H9 (cell line): ENCODE measurements around the gene SPAG17. TPM values are rescaled to one million over a fixed set of nuclear protein-coding genes. Genes with fewer than 3 reads are reported as not detected.

ENCODE experiments used
- DNase-seq: peaks from one replicate; pipeline ENCODE4 v3.0.0-alpha.2; 2017
- H2AFZ ChIP-seq: one replicate; pipeline ENCODE4 v1.6.1; 2013; ENCODE audit warnings: mild to moderate bottlenecking, low read length, control low read depth, moderate library complexity
- H2AK5ac ChIP-seq: 2 replicates; pipeline ENCODE4 v1.6.1; 2013; ENCODE audit warnings: low read length, control low read depth, mixed read lengths; ENCODE audit not compliant: insufficient read length
- H2BK120ac ChIP-seq: one replicate; pipeline ENCODE4 v1.6.1; 2013; ENCODE audit warnings: low read depth, mild to moderate bottlenecking, low read length, control low read depth, inconsistent platforms; ENCODE audit not compliant: poor library complexity, severe bottlenecking
- H2BK12ac ChIP-seq: 2 replicates; pipeline ENCODE4 v1.6.1; 2013; ENCODE audit warnings: low read length, control low read depth, mixed read lengths, low read depth; ENCODE audit not compliant: insufficient read length
- H2BK15ac ChIP-seq: 2 replicates; pipeline ENCODE4 v1.6.1; 2013; ENCODE audit warnings: low read depth, low read length, control low read depth
- H2BK20ac ChIP-seq: one replicate; pipeline ENCODE4 v1.6.1; 2013; ENCODE audit warnings: low read depth, mild to moderate bottlenecking, low read length, control low read depth, inconsistent platforms; ENCODE audit not compliant: poor library complexity, severe bottlenecking
- H2BK5ac ChIP-seq: 2 replicates; pipeline ENCODE4 v1.6.1; 2013; ENCODE audit warnings: low read length, control low read depth, mixed read lengths; ENCODE audit not compliant: insufficient read length
- H3K14ac ChIP-seq: 2 replicates; pipeline ENCODE4 v1.6.1; 2013; ENCODE audit warnings: low read length, control low read depth; ENCODE audit not compliant: insufficient read depth
- H3K18ac ChIP-seq: 2 replicates; pipeline ENCODE4 v1.6.1; 2013; ENCODE audit warnings: low read depth, mild to moderate bottlenecking, mixed read lengths, low read length, control low read depth; ENCODE audit not compliant: insufficient read length
- H3K23ac ChIP-seq: 2 replicates; pipeline ENCODE4 v1.6.1; 2013; ENCODE audit warnings: low read length, control low read depth, mixed read lengths, low read depth; ENCODE audit not compliant: insufficient read length
- H3K23me2 ChIP-seq: 2 replicates; pipeline ENCODE4 v1.6.1; 2013; ENCODE audit warnings: low read depth, mild to moderate bottlenecking, mixed read lengths, low read length, control low read depth; ENCODE audit not compliant: insufficient read length, poor library complexity, severe bottlenecking
- H3K27ac ChIP-seq: 2 replicates; pipeline ENCODE4 v1.5.1; 2013; ENCODE audit warnings: low read length, control low read depth, mixed read lengths, low read depth; ENCODE audit not compliant: insufficient read length
- H3K27me3 ChIP-seq: 2 replicates; pipeline ENCODE4 v1.6.1; 2013; ENCODE audit warnings: low read length, control low read depth, inconsistent platforms; ENCODE audit not compliant: insufficient read depth
- H3K4ac ChIP-seq: 2 replicates; pipeline ENCODE4 v1.6.1; 2013; ENCODE audit warnings: low read depth, mild to moderate bottlenecking, control low read depth, inconsistent platforms, low read length, moderate library complexity
- H3K4me1 ChIP-seq: 2 replicates; pipeline ENCODE4 v1.6.1; 2013; ENCODE audit warnings: low read length, control low read depth, inconsistent platforms; ENCODE audit not compliant: insufficient read depth
- H3K4me2 ChIP-seq: 2 replicates; pipeline ENCODE4 v1.6.1; 2013; ENCODE audit warnings: low read length, control low read depth, mixed read lengths; ENCODE audit not compliant: insufficient read length, insufficient read depth
- H3K56ac ChIP-seq: 2 replicates; pipeline ENCODE4 v1.6.1; 2013; ENCODE audit warnings: low read depth, mild to moderate bottlenecking, mixed read lengths, low read length, control low read depth; ENCODE audit not compliant: insufficient read length
- H3K79me1 ChIP-seq: 2 replicates; pipeline ENCODE4 v1.6.1; 2013; ENCODE audit warnings: low read depth, mild to moderate bottlenecking, moderate library complexity, low read length, control low read depth, inconsistent platforms; ENCODE audit not compliant: insufficient read depth, poor library complexity, severe bottlenecking
- H3K79me2 ChIP-seq: 2 replicates; pipeline ENCODE4 v1.6.1; 2013; ENCODE audit warnings: low read length, control low read depth, inconsistent platforms; ENCODE audit not compliant: insufficient read depth
- H3K9ac ChIP-seq: 2 replicates; pipeline ENCODE4 v1.6.1; 2013; ENCODE audit warnings: low read length, control low read depth, mixed read lengths; ENCODE audit not compliant: insufficient read length; ENCODE audit errors: extremely low read depth
- H3K9me3 ChIP-seq: one replicate; pipeline ENCODE4 v1.6.1; 2013; ENCODE audit warnings: low read depth, low read length, inconsistent platforms; ENCODE audit not compliant: control insufficient read depth
- H3T11ph ChIP-seq: one replicate; pipeline ENCODE4 v1.6.1; 2013; ENCODE audit warnings: mild to moderate bottlenecking, low read length, control low read depth, inconsistent platforms
- H4K20me1 ChIP-seq: one replicate; pipeline ENCODE4 v1.6.1; 2013; ENCODE audit not compliant: control insufficient read depth, insufficient read length, insufficient read depth
- H4K5ac ChIP-seq: 2 replicates; pipeline ENCODE4 v1.6.1; 2013; ENCODE audit warnings: low read depth, mild to moderate bottlenecking, mixed read lengths, low read length, control low read depth; ENCODE audit not compliant: insufficient read length
- H4K8ac ChIP-seq: replicated peaks from 2 replicates; pipeline ENCODE4 v1.6.1; 2013; ENCODE audit warnings: low read length, control low read depth, mixed read lengths, low read depth; ENCODE audit not compliant: insufficient read length
- H4K91ac ChIP-seq: 2 replicates; pipeline ENCODE4 v1.6.1; 2013; ENCODE audit warnings: low read depth, mild to moderate bottlenecking, moderate library complexity, mixed read lengths, low read length, control low read depth; ENCODE audit not compliant: insufficient read length
- H3K27ac Mint-ChIP-seq, 3 experiments: 2 replicates in 2 of 3; 3 replicates in 1 of 3; pipeline ENCODE4 v1.8.0; 2020 to 2021; ENCODE audit warnings: mixed read lengths in 3 of 3, mild to moderate bottlenecking in 1 of 3, moderate library complexity in 1 of 3
- H3K27me3 Mint-ChIP-seq: 2 replicates; pipeline ENCODE4 v1.8.0; 2021; ENCODE audit warnings: low read depth, mild to moderate bottlenecking, moderate library complexity, mixed read lengths
- H3K36me3 Mint-ChIP-seq, 3 experiments: 2 replicates in 2 of 3; 3 replicates in 1 of 3; pipeline ENCODE4 v1.8.0; 2020 to 2021; ENCODE audit warnings: low read depth in 3 of 3, mixed read lengths in 3 of 3; ENCODE audit not compliant: insufficient read depth in 1 of 3
- H3K4me1 Mint-ChIP-seq, 2 experiments: 2 replicates each; pipeline ENCODE4 v1.8.0; 2020; ENCODE audit warnings: mixed read lengths in 2 of 2
- H3K4me3 Mint-ChIP-seq, 2 experiments: 2 replicates in 1 of 2; 3 replicates in 1 of 2; pipeline ENCODE4 v1.8.0; 2020 to 2021; ENCODE audit warnings: mild to moderate bottlenecking in 2 of 2, mixed read lengths in 2 of 2, moderate library complexity in 1 of 2
- H3K9me3 Mint-ChIP-seq, 2 experiments: 2 replicates in 1 of 2; 3 replicates in 1 of 2; pipeline ENCODE4 v1.8.0; 2020; ENCODE audit warnings: mild to moderate bottlenecking in 2 of 2, mixed read lengths in 2 of 2, moderate library complexity in 1 of 2
- CTCF ChIP-seq: fragments of 200-600 bp; sonication (generic); conservative IDR thresholded peaks from 3 replicates; pipeline ENCODE4 v1.8.0; 2021; ENCODE audit warnings: antibody characterized with exemption, mild to moderate bottlenecking
- WGBS: extraction: QIAGEN DNeasy Blood & Tissue Kit; methylation state at CpG from one replicate; pipeline ENCODE4 v1.1.7; 2013; ENCODE audit warnings: missing lambda C conversion rate, low lambda C conversion rate, mixed read lengths; ENCODE audit not compliant: insufficient read length; ENCODE audit errors: extremely low coverage; 5-methylcytosine and 5-hydroxymethylcytosine counted together
- total RNA-seq: library from RNA; stranded (reverse); gene quantifications from 2 replicates; pipeline ENCODE4 v1.2.1, GENCODE V29; 2021

Gene SPAG17
- total RNA-seq, 1 experiment from 2014 or later = 0.37 TPM

DNA sequence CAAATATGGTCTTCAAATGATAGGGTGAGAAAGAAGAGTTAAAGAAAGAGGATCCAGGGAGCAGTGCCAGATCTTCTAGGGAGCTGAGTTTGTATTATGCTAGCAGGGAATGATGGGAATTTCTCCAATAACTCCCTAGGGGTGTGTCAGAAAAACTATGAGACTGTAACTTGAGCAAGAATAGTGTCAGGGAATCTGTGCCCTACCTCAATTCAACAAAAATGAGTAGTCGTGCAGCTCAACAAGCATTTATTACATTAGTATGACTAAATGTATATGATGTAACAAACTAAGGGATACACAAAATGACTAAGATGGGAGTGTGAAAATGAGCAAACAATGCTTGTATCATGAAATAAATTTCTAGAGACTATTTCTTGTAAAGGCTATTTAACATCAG, 24.2 kb downstream of the SPAG17 start:
- no CpG with 5 or more reads among the region's 1 CpG for WGBS
- no peak overlapping the region for H3T11ph ChIP-seq
- H4K20me1 ChIP-seq = no peaks in the 10 kb centered on the region
- no peak overlapping the region for H2BK12ac ChIP-seq
- H3K27me3 ChIP-seq = no peaks in the 10 kb centered on the region
- no peak overlapping the region for H2AFZ ChIP-seq
- no peak overlapping the region for H3K4me2 ChIP-seq
- H2BK120ac ChIP-seq = no peak overlapping the region
- no peak overlapping the region for H3K4ac ChIP-seq
- Mint-ChIP-seq H3K27me3 (no peaks in the 10 kb centered on the region), H3K27ac (no peak overlapping the region), H3K9me3 (no peaks in the 10 kb centered on the region), H3K36me3 (no peaks in the 10 kb centered on the region), H3K4me1 (peaks cover 0 to 3% of the 10 kb centered on the region in 2 experiments; a peak in 1 of 4 replicates), H3K4me3 (no peak overlapping the region)
- no peaks in the 10 kb centered on the region for H3K9me3 ChIP-seq
- no peak for TF ChIP-seq CTCF
- no peak overlapping the region for H3K23ac ChIP-seq
- H3K4me1 ChIP-seq = no peaks in the 10 kb centered on the region
- H2BK5ac ChIP-seq = no peak overlapping the region
- no peak overlapping the region for H4K5ac ChIP-seq
- no peak overlapping the region for H2AK5ac ChIP-seq
- H3K27ac ChIP-seq = no peak overlapping the region
- H4K8ac ChIP-seq = no peak overlapping the region
- DNase-seq = no peak
- no peak overlapping the region for H2BK20ac ChIP-seq
- H3K14ac ChIP-seq = no peak overlapping the region
- no peaks in the 10 kb centered on the region for H3K79me1 ChIP-seq
- no peaks in the 10 kb centered on the region for H3K23me2 ChIP-seq
- no peak overlapping the region for H2BK15ac ChIP-seq
- H4K91ac ChIP-seq = no peak overlapping the region
- no peaks in the 10 kb centered on the region for H3K79me2 ChIP-seq
- H3K56ac ChIP-seq = no peak overlapping the region
- H3K18ac ChIP-seq = no peak overlapping the region
- no peak overlapping the region for H3K9ac ChIP-seq
